ENCODE results near the gene RTF1.
"Not testable (repeated sequence)": the region's sequence is repeated elsewhere in the genome, so short reads cannot be mapped to it uniquely, and the experiment has no call there.

The RTF1 gene

DNA sequence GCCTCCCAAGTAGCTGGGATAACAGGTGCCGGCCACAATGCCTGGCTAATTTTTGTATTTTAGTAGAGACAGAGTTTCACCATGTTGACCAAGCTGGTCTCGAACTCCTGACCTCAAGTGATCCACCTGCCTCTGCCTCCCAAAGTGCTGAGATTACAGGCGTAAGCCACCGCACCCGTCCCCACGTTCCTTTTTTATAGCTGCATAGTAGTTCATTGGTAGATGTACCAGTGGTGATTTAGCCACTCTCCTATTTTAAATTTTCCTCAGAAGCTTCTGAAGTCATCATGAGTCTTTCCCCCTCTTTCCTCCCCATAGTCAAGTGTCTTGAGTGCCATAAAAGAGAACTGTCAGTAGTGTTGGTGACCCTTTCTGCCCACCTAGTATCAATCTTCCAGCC is 52.7 kb downstream of the RTF1 start:
- ATAC-seq, H3K9me3 Mint-ChIP-seq, H3K27ac Mint-ChIP-seq, H3K27me3 Mint-ChIP-seq, H3K4me1 Mint-ChIP-seq, DNase-seq, H3K4me3 Mint-ChIP-seq: not testable (repeated sequence)

- DNase-seq = no peak
- no peak for ATAC-seq
- Mint-ChIP-seq H3K4me3 (no peak overlapping the region), H3K27ac (no peak overlapping the region), H3K9me3 (no peaks in the 10 kb centered on the region), H3K27me3 (no peaks in the 10 kb centered on the region), H3K4me1 (peaks cover 21% of the 10 kb centered on the region)
Measured at GRCh38 chr15:41473418-41473817, 56.5 kb downstream of the RTF1 start.

- H3K27ac Mint-ChIP-seq = peak overlapping the region; percentile 52 to 63
- no peak for DNase-seq
- peaks cover 32% of the 10 kb centered on the region for H3K4me1 Mint-ChIP-seq
- no peaks in the 10 kb centered on the region for H3K9me3 Mint-ChIP-seq
- no peaks in the 10 kb centered on the region for H3K27me3 Mint-ChIP-seq
- H3K4me3 Mint-ChIP-seq = no peak overlapping the region
- no peak for ATAC-seq
Measured at GRCh38 chr15:41474436-41474835, 57.5 kb downstream of the RTF1 start.

DNA sequence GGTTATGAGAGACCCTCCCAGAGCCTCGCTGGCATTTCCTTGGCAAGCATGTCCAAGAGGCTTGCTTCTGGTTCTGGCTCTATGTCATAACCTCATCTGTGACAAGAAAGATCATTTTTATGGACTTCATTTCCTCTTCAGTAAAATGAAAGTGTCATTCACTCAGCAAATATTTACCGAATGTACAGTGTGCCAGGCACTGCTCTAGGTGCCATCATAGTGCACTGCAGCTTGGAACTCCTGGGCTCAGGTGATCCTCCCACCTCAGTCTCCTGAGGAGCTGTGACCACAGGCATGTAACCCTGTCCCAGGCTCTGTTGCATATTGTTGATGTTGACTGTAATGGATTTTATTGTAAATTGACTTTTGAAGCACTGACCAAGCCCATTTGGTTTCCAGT is 58.0 kb downstream of the RTF1 start:
- H3K4me1 Mint-ChIP-seq = peaks cover 32% of the 10 kb centered on the region
- ATAC-seq (no peak), DNase-seq (no peak)
- no peak overlapping the region for H3K4me3 Mint-ChIP-seq
- H3K27me3 Mint-ChIP-seq = no peaks in the 10 kb centered on the region
- H3K27ac Mint-ChIP-seq = peak overlapping the region in 1 of 2 donors; percentile 52
- H3K9me3 Mint-ChIP-seq = no peaks in the 10 kb centered on the region

DNA sequence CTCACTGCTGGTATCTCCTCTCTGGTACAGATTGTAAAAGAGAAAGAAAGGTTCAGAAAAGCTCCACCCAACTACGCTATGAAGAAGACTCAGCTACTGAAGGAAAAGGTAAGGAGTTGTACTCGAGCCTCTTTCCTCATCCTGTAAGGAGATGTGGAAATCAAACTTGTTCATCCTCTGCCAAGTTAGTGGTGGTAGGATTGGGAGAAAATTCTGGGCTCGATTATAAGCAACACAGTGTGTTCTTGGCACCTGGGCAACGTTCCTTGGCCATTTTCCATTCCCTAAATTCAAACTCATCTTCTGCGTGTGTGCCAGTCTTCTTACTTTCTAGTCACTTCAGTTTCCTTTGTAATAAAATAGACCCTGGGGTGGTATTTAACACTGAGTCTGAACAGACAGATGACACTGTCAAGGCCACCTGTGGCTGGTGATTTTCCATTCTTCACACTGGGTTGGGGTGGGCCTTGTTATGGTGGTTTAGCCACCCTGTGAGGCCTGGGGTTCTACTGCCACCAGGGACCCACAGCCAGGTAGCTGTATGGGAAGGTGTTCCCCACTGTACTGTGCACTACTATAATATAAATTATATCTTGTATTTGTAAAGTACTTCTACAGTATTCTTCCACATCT is 59.6 kb downstream of the RTF1 start:
- Mint-ChIP-seq H3K9me3 (no peaks in the 10 kb centered on the region), H3K4me1 (peaks cover 42% of the 10 kb centered on the region), H3K27me3 (no peaks in the 10 kb centered on the region), H3K4me3 (peak overlapping the region in 1 of 2 donors; percentile 56), H3K27ac (peak overlapping the region; percentile 99 to 100)
- peak; percentile 19 for ATAC-seq
- DNase-seq = no peak

GRCh38 chr15:41480396-41481140 is 63.7 kb downstream of the RTF1 start:
- no peaks in the 10 kb centered on the region for H3K9me3 Mint-ChIP-seq
- peak overlapping the region; percentile 78 to 83 for H3K27ac Mint-ChIP-seq
- H3K4me1 Mint-ChIP-seq = peaks cover 65% of the 10 kb centered on the region
- no peaks in the 10 kb centered on the region for H3K27me3 Mint-ChIP-seq
- ATAC-seq (no peak), DNase-seq (no peak)
- no peak overlapping the region for H3K4me3 Mint-ChIP-seq

GRCh38 chr15:41482110-41482877 is 65.4 kb downstream of the RTF1 start:
- Mint-ChIP-seq H3K9me3 (no peaks in the 10 kb centered on the region), H3K27ac (peak overlapping the region in 1 of 2 donors; percentile 76), H3K4me1 (peaks cover 60% of the 10 kb centered on the region), H3K27me3 (peaks cover 8% of the 10 kb centered on the region), H3K4me3 (no peak overlapping the region)
- ATAC-seq (no peak), DNase-seq (no peak)

DNA sequence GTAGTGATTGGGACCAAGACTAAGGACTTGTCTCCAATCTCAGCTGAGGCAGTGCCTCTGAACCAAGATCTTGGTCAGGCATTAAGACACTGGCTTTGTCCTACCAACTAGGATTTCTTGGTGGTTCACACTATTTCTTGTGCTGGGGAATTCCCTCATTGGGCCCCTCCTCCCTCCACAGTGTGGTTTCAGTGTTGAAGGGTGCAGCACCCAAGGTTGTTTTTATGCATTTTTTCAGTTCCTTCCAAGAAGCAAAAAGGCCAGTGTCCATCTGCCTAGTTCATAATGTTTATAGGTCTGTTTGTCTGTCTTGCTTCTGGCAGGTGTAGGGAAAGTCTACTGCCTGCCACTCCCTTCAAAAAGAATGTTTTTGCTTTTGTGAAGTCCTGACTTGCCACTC is 66.2 kb downstream of the RTF1 start:
- H3K27ac Mint-ChIP-seq = peak overlapping the region; percentile 5 to 76
- H3K9me3 Mint-ChIP-seq = no peaks in the 10 kb centered on the region
- ATAC-seq (peak; percentile 87), DNase-seq (peak in 1 of 2 donors; percentile 71)
- H3K4me3 Mint-ChIP-seq = peak overlapping the region; percentile 50 to 69
- H3K4me1 Mint-ChIP-seq = peaks cover 61% of the 10 kb centered on the region
- H3K27me3 Mint-ChIP-seq = peaks cover 8% of the 10 kb centered on the region

DNA sequence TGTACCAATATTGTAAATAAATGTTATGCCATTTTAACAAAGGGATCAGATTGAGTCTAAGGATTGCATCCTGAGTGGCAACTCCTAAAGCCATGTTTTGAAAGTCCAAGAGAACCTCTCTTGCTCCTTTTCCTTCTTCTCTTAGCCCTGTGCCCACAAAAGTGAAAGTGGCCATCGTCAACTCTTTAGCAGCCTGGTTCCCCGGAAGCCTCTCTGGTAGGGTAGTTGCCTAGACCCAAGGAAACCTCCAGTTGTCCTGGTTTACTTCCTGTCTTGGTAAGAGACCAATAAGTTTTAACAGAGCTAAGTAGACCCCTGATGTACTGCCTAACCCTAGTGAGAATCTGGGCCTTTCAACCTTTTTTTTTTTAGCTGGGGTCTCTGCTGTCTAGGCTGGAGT is 66.6 kb downstream of the RTF1 start:
- ATAC-seq (peak; percentile 42), DNase-seq (no peak)
- peak overlapping the region; percentile 5 to 20 for H3K27ac Mint-ChIP-seq
- H3K9me3 Mint-ChIP-seq = no peaks in the 10 kb centered on the region
- H3K27me3 Mint-ChIP-seq = peaks cover 8% of the 10 kb centered on the region
- H3K4me3 Mint-ChIP-seq = peak overlapping the region; percentile 50 to 69
- peaks cover 64% of the 10 kb centered on the region for H3K4me1 Mint-ChIP-seq

DNA sequence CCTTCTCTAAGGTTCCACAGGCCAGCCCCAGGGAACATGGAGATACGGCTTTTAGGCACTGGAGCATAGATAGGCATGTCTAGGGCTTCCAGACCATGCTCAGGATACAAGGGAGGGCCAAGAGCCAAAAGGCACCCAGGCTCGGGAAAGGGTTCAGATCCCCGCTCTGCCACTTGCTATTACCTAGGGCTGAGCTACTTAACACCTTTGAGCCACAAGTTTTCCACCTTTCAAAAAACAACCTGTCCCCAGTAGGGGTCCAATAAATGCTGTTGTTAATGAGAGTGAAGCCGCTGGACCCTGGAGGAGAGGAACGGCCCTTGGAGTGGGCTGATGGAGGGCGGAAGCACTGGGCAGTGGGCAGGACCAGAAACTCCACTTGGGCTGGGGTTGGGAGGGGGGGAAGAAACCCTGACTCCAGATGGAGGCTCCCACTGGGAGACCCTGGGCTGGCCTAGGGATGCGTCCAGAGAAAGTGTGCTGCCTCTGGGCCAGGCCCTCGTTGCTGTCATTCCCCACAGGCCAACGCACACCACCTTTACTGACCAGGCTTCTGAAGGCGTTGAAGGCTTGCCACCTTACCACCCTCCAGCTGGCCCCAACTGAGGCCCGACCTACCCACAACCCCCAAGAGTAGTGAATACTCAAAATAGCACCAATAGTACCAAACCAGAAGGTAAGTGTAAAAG is 68.2 kb downstream of the RTF1 start:
- DNase-seq (no peak), ATAC-seq (no peak)
- no peak overlapping the region for H3K4me3 Mint-ChIP-seq
- peaks cover 70% of the 10 kb centered on the region for H3K4me1 Mint-ChIP-seq
- H3K27me3 Mint-ChIP-seq = peaks cover 8% of the 10 kb centered on the region
- peaks cover 0 to under 1% of the 10 kb centered on the region in 2 donors for H3K9me3 Mint-ChIP-seq
- H3K27ac Mint-ChIP-seq = peak overlapping the region in 1 of 2 donors; percentile 9

GRCh38 chr15:41486286-41486685 is 69.4 kb downstream of the RTF1 start:
- Mint-ChIP-seq H3K4me1 (peaks cover 74% of the 10 kb centered on the region), H3K9me3 (peaks cover 0 to 5% of the 10 kb centered on the region in 2 donors), H3K4me3 (no peak overlapping the region), H3K27me3 (peaks cover 12% of the 10 kb centered on the region), H3K27ac (no peak overlapping the region)
- DNase-seq (no peak), ATAC-seq (no peak)

DNA sequence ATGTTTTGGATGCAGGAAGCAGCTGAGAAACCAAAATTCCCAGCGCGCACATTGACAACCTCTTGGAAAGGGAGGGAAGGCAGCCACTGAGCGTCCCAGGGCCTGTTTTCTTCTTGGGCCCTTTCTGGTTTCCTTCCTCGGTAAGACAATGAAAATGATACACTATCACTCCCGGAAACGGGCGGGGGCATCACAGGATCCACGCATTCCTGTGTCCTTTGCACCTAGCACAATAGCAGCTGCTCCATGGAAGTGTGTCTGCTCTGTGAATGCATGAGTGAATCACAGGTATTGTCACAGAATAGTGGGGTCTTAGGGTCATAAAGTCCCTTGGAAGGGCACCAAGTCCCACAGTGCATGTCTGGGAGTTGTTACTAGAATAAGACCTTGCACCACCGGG is 70.5 kb downstream of the RTF1 start:
- ATAC-seq (no peak), DNase-seq (no peak)
- Mint-ChIP-seq H3K4me3 (no peak overlapping the region), H3K9me3 (peaks cover 0 to 5% of the 10 kb centered on the region in 2 donors), H3K4me1 (peaks cover 78% of the 10 kb centered on the region), H3K27ac (peak overlapping the region in 1 of 2 donors; percentile 95), H3K27me3 (peaks cover 22% of the 10 kb centered on the region)

DNA sequence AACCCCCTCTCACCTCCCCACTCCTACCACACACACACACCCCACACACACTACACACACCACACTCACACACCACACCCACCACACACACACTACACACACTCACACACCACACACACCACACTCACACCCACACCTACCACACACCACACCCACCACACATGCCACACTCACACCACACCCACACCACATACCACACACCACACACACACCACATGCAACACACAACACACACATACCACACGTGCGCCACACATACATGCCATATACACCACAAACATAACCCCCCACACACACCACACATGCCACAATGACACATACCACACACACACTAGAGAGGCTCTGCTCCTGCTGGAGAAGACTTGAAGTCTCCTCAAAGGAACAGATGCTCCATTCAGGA is 70.9 kb downstream of the RTF1 start:
- ATAC-seq (peak; percentile 37), DNase-seq (peak; percentile 62 to 71)
- Mint-ChIP-seq H3K4me3 (peak overlapping the region in 1 of 2 donors; percentile 39), H3K4me1 (peaks cover 79% of the 10 kb centered on the region), H3K9me3 (peaks cover 0 to 5% of the 10 kb centered on the region in 2 donors), H3K27me3 (peaks cover 27% of the 10 kb centered on the region), H3K27ac (peak overlapping the region; percentile 77 to 95)

- DNase-seq (no peak), ATAC-seq (no peak)
- H3K27me3 Mint-ChIP-seq = peaks cover 28% of the 10 kb centered on the region
- peaks cover 70% of the 10 kb centered on the region for H3K4me1 Mint-ChIP-seq
- H3K4me3 Mint-ChIP-seq = no peak overlapping the region
- H3K27ac Mint-ChIP-seq = no peak overlapping the region
- peaks cover 0 to 5% of the 10 kb centered on the region in 2 donors for H3K9me3 Mint-ChIP-seq
Measured at GRCh38 chr15:41489641-41490040, 72.7 kb downstream of the RTF1 start.

DNA sequence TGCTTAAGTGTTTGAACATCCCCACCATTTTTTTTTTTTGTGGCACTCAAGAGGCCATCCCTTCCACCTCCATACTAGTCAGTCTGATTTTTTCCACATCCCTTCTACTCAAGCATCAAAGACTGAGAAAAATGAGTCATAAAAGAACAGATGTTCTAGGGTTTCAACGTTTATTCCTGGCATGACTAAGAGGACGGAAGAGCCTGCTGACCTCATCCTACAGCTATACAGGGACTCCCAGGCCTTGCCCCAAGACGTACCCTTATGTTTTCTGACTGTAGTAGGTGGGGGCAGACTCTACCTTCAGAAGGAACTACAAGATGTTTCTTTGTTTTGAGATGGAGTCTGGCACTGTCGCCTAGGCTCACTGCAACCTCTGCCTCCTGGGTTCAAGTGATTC is 73.5 kb downstream of the RTF1 start:
- H3K9me3 Mint-ChIP-seq = peaks cover 0 to 5% of the 10 kb centered on the region in 2 donors
- peak overlapping the region; percentile 21 to 52 for H3K4me3 Mint-ChIP-seq
- H3K27ac Mint-ChIP-seq = peak overlapping the region; percentile 42 to 55
- H3K27me3 Mint-ChIP-seq = peaks cover 34% of the 10 kb centered on the region
- ATAC-seq (peak; percentile 73), DNase-seq (peak in 1 of 2 donors; percentile 71)
- peaks cover 75% of the 10 kb centered on the region for H3K4me1 Mint-ChIP-seq

All from stimulated activated naive CD8-positive, alpha-beta T cell treated with anti-CD3 and anti-CD28 coated beads, Interleukin-15, amount 100 ng/mL, for 72 hours (primary cell).